HG03159 (cell line): Measurements from ENCODE around the gene COX20.

Experiments
- ATAC-seq: cut with Tn5 transposase; IDR thresholded peaks from one replicate; pipeline ENCODE4 v1.9.1; 2021; ENCODE audit warnings: mild to moderate bottlenecking, moderate library complexity; ENCODE audit not compliant: unreplicated experiment

Gene COX20

DNA sequence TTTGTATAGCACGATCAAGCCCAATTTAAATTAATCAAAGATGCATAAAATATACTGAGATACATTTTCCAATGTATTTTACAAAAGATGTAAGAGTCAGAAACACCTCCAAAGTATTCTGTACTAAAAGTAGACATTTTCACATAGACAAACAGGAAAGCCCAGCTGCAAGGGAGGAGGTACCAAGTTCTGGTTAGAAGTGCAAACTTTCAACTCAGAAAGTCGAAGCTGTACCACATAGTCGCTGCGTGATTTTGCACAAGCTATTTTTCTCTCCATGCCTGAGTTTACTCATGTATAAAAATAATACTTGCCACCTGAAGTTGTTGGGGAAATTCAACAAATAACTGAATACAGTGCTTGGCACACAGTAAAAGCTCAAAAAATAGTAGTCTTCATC is 34.5 kb downstream of the COX20 start:
- ATAC-seq = no peak

DNA sequence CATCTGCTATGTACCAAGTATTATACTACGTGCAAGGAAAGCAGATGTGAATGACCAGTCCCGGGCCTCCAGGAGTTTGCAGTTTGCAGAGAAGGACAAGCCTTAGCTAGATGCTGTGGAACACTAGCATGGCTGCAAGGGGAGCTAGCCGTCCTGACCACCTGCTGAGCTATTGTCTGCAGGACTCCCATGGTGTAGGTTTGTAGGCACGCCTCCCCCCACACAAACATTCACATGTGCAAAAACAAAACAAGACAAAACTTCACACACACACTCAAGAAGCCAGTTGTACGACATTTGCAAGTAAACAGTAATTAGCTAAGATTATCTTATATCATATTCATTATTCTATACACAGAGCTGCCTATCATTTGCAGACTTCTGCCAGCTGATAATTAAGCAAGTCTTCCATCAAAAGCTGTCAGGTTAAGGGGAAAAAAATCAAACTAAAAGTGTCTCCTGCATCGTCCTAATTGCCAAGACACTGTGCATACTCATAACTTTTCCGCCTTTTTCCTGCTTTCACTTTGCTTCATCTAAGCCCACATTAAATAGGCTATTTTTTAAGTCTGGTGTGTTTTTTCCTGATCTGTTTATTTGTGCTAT is 39.6 kb downstream of the COX20 start:
- no peak for ATAC-seq

DNA sequence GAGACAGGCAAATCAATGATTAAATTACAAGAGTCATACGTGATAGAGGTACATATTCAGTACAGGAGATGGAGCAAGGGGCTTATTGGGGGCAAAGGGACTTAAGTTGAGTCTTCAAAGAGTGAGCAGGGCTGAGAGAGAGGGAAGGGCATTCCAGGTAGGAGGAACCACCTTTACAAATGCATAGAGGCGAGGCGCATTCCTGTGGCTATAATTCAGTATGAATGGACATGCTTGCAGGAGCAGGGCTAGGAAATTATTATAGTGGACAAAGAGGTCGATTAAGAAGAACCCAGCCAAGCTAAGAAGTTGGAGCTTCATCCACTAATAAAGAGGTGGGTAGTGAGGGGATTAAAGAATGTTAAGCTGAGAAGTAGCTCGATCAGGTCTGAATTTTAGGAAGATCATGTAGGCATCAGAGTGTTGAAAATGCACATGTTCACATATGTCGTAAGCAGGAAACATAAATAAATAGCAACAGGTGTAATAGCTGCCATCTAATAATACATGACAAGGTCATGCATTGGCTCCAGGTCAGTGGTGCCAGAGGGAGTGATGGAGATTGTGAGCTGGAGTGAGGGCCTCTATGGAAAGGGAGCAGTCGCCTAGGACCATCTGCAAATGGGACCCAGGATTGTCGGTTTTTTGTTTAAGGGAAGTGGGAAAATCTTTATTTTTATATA is 40.9 kb downstream of the COX20 start:
- no peak for ATAC-seq

DNA sequence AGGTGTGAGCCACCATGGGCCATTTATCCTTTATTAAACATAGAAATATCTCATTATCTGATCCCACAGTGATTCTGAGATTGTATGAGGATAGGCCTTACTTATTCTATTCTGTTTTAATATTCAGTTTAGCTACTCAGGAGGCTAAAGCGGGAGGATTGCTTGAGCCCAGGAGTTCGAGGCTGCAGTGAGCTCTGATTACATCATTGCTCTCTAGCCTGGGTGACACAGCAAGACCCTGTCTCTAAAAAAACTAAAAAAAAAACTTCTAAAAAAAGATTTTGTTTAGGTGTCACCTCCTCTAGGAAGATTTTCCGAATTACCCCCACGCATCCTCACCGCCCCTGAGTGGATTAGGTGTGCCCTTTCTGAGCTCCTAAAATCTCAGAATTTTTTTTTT is 43.2 kb downstream of the COX20 start:
- no peak for ATAC-seq

DNA sequence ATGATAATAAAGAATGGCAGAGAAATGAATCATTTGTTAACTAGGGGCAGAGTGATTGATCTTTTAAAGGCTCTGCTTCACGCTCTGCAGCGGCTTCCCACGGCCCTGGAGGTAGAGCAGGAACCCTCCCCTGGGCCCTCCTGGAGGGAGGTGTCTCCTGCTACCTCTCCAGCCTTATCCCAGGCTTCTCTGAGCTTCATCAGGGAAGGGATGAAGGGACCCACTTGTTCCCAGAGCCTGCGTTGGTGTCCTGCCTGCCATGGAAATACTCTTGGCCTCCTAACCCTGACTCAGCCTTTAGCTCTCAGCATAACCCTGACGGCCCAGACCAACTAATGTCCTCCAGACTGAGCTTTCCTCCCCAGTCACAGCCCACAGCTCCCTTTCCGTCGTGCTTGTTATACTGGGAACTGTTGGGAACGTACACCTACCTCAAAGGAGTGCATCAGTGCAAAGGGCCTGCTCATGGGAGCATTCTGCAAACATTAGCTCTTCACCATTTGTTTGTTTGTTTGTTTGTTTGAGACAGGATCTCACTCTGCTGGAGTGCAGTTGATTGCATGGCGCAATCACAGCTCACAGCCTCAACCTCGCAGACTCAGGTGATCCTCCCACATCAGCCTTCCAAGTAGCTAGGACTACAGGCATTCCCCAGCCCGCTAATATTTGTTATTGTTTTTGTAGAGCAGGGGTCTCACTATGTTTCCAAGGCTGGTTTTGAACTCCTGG is 46.3 kb downstream of the COX20 start:
- ATAC-seq = no peak

DNA sequence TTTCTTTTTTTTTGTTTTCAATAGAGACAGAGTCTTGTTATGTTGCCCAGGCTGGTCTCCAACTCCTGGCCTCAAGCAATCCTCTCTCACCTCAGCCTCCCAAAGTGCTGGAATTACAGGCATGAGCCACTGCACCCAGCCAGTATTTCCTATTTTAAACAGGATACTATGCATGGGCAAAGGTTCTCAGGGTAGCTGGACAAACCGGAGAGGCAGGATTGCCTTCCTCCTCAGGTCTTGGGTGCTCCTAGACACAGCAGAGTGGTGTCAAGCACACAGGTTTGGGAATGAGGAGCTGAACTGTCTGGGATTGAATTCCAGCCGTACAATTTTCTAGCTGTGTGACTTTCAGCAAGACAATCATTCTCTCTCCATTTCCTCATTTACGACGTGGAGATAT is 51.8 kb downstream of the COX20 start:
- no peak for ATAC-seq

DNA sequence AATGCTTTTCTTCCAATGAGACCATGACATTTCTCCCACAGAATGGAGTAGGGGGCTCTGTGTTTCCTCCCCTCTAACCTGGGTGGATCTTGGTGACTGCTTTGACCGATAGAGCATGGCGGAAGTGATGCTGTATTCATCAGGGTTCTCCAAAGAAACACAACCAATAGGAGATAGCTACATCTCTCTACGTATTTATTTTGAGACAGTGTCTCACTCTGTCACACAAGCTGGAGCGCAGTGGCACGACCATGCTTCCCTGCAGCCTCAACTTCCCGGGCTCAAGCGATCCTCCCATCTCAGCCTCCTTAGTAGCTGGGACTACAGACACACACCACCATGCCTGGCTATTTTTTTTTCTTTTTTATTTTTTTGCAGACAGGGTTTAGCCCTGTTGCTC is 58.4 kb downstream of the COX20 start:
- no peak for ATAC-seq
